ENCODE measurements around the gene BIN1. TPM values are rescaled to one million over a fixed set of nuclear protein-coding genes. Genes with fewer than 3 reads are reported as not detected.

Gene BIN1
- total and polyA plus RNA-seq, 2 of the 4 experiments (the other 2 are of a cell fraction), result 18.1 to 25.7 TPM

GRCh38 chr2:127110985-127111384 is 4.0 kb upstream of the BIN1 start:
- Histone ChIP-seq H3K27ac (ENCODE audit: insufficient read depth, low read length) (no peak overlapping the region), H4K20me1 (ENCODE audit: insufficient read depth, low read length) (no peaks in the 10 kb centered on the region), H3K79me1 (ENCODE audit: low read depth in 1 of 2, low read length in 2 of 2) (peaks cover 0 to 3% of the 10 kb centered on the region in 2 experiments; a peak in 1 of 4 replicates), H3K56ac (ENCODE audit: extremely low read depth, insufficient read depth, low read length) (no peak overlapping the region), H3K4me2 (ENCODE audit: low read depth, low read length) (no peak overlapping the region), H3K14ac (replicated peaks; ENCODE audit: low read depth, low read length) (no peak overlapping the region), H3K9me3 (ENCODE audit: control insufficient read depth, insufficient read depth, low read length) (no peaks in the 10 kb centered on the region), H3K36me3 (ENCODE audit: control insufficient read depth, insufficient read depth, low read length) (no peaks in the 10 kb centered on the region), H2BK120ac (ENCODE audit: low read depth, low read length) (no peak overlapping the region), H2AK9ac (replicated peaks; ENCODE audit: low read depth, low read length, poor library complexity) (no peak overlapping the region), H2AFZ (replicated peaks; ENCODE audit: low read length, poor library complexity) (no peak overlapping the region), H2AK5ac (ENCODE audit: low read depth, low read length) (no peak overlapping the region), H2BK5ac (ENCODE audit: low read depth, low read length, poor library complexity, severe bottlenecking) (no peak overlapping the region), H3K27me3 (ENCODE audit: control insufficient read depth, insufficient read depth, low read length) (peaks cover 19% of the 10 kb centered on the region), H3K9ac (ENCODE audit: low read depth, low read length) (no peak overlapping the region), H4K91ac (ENCODE audit: insufficient read depth, low read depth, low read length) (no peak overlapping the region), H2BK15ac (ENCODE audit: low read depth, low read length) (no peak overlapping the region), H4K8ac (ENCODE audit: low read depth in 2 of 2, low read length in 2 of 2) (no peak overlapping the region), H3K4ac (ENCODE audit: low read depth, low read length) (no peak overlapping the region), H3K4me1 (ENCODE audit: control insufficient read depth, insufficient read depth, low read length) (peaks cover 2% of the 10 kb centered on the region; the same call in 1 of the 2 replicates), H4K5ac (ENCODE audit: low read depth, low read length) (no peak overlapping the region), H3K4me3 (ENCODE audit: insufficient read depth, low read depth, low read length) (no peak overlapping the region), H3K23ac (ENCODE audit: low read depth, low read length) (no peak overlapping the region), H3K18ac (ENCODE audit: low read depth, low read length) (no peak overlapping the region), H2BK20ac (ENCODE audit: low read depth, low read length) (no peak overlapping the region), H3K9me1 (ENCODE audit: insufficient read depth, low read length) (no peaks in the 10 kb centered on the region)
- dilution Hi-C loops (cut with HindIII; ENCODE audit: low sequenced_read_pairs, unreplicated experiment) (no loop called here), intact Hi-C loops (cut with micrococcal nuclease) (no loop called here), in situ Hi-C loops (cut with MboI; ENCODE audit: low sequenced_read_pairs) (no loop called here)
- no TSS peak for BruUV-seq (replicated peaks)
- ChIA-PET CTCF (no interaction called here), POLR2A (ENCODE audit: unreplicated experiment) (no interaction called here)
- DNase-seq (no peak), ATAC-seq (ENCODE audit: low read depth) (no peak)
- TF ChIP-seq FOS (IDR thresholded peaks at IDR 0.05; ENCODE audit: low read depth, low read length) (no peak), MAZ (IDR thresholded peaks at IDR 0.05; ENCODE audit: borderline replicate concordance, low read depth, low read length) (no peak), USF2 (IDR thresholded peaks at IDR 0.05; ENCODE audit: low read depth, low read length) (no peak), CTCF (conservative IDR thresholded peaks at IDR 0.05; ENCODE audit: low read depth, low read length) (no peak), NFE2L2 (IDR thresholded peaks at IDR 0.05; ENCODE audit: low read depth, low read length) (no peak), CHD1 (IDR thresholded peaks at IDR 0.05; ENCODE audit: low read depth, low read length) (no peak), RAD21 (IDR thresholded peaks at IDR 0.05; ENCODE audit: low read length) (no peak), RFX5 (IDR thresholded peaks at IDR 0.05; ENCODE audit: low read depth, low read length) (no peak), SMC3 (IDR thresholded peaks at IDR 0.05; ENCODE audit: low read depth, low read length) (no peak), MXI1 (IDR thresholded peaks at IDR 0.05; ENCODE audit: borderline replicate concordance, low read depth, low read length) (no peak), RCOR1 (IDR thresholded peaks at IDR 0.05; ENCODE audit: insufficient replicate concordance, low read length) (no peak), MAFK (IDR thresholded peaks at IDR 0.05; ENCODE audit: low read depth, low read length) (no peak), POLR2A (IDR thresholded peaks at IDR 0.05; ENCODE audit: low read depth, low read length) (no peak), CEBPB (IDR thresholded peaks at IDR 0.05; ENCODE audit: low read depth, low read length) (no peak)
- WGBS, 2 experiments (ENCODE audit: extremely low coverage in 2 of 2, insufficient read length in 1 of 2), result no CpG with 5 or more reads among the region's 6 CpGs

All from IMR-90 (cell line).